SU-DHL-6 (cell line): Measurements from ENCODE around the gene RBP4.

Experiments
- H2AFZ ChIP-seq: fragments of 200-600 bp; sonication (generic); 2 replicates; pipeline ENCODE4 v1.6.1; 2014; ENCODE audit warnings: low read depth, mild to moderate bottlenecking, moderate library complexity, mixed read lengths, antibody characterized with exemption, low read length; ENCODE audit not compliant: severe bottlenecking
- H3F3A ChIP-seq: fragments of 200-600 bp; shearing (Covaris generic); 2 replicates; pipeline ENCODE4 v1.6.0; 2016; ENCODE audit warnings: antibody characterized with exemption, mild to moderate bottlenecking; ENCODE audit not compliant: insufficient read depth
- H3K27ac ChIP-seq: fragments of 200-600 bp; sonication (generic); 2 replicates; pipeline ENCODE4 v1.5.1; 2016; ENCODE audit warnings: low read depth, mild to moderate bottlenecking, low read length, moderate library complexity, mixed read lengths
- H3K27me3 ChIP-seq: fragments of 200-600 bp; sonication (generic), shearing (Covaris generic); 2 replicates; pipeline ENCODE4 v1.6.0; 2014; ENCODE audit warnings: mild to moderate bottlenecking, low read length
- H3K36me3 ChIP-seq: fragments of 200-600 bp; sonication (generic); 2 replicates; pipeline ENCODE4 v1.6.1; 2014; ENCODE audit warnings: mild to moderate bottlenecking, low read length, mixed read lengths
- H3K4me2 ChIP-seq: fragments of 300-600, 200-600 bp; shearing (Covaris generic), sonication (generic); 2 replicates; pipeline ENCODE4 v1.6.0; 2014; ENCODE audit warnings: low read length, low read depth, mild to moderate bottlenecking; ENCODE audit not compliant: poor library complexity, severe bottlenecking
- H3K4me3 ChIP-seq: fragments of 200-600 bp; sonication (generic); 2 replicates; pipeline ENCODE4 v1.5.1; 2014; ENCODE audit warnings: antibody characterized with exemption, low read length, mild to moderate bottlenecking, mixed read lengths; ENCODE audit not compliant: insufficient read depth, poor library complexity, severe bottlenecking
- H3K79me2 ChIP-seq: fragments of 200-600 bp; sonication (generic); 2 replicates; pipeline ENCODE4 v1.6.1; 2014; ENCODE audit warnings: mild to moderate bottlenecking, low read length, moderate library complexity; ENCODE audit not compliant: insufficient read depth
- H3K9ac ChIP-seq: fragments of 200-600 bp; sonication (generic); 2 replicates; pipeline ENCODE4 v1.7.0; 2014; ENCODE audit warnings: mild to moderate bottlenecking, low read length
- H3K9me2 ChIP-seq: fragments of 200-600 bp; sonication (generic); replicated peaks from 2 replicates; pipeline ENCODE4 v1.6.1; 2014; ENCODE audit warnings: low read length; ENCODE audit not compliant: insufficient read depth
- H3K9me3 ChIP-seq: fragments of 200-600 bp; sonication (generic); 2 replicates; pipeline ENCODE4 v1.6.1; 2014; ENCODE audit warnings: low read length, mixed read lengths; ENCODE audit not compliant: insufficient read depth
- H4K20me1 ChIP-seq: fragments of 200-600 bp; sonication (generic); 2 replicates; pipeline ENCODE4 v1.6.1; 2014; ENCODE audit warnings: low read depth, mild to moderate bottlenecking, antibody characterized with exemption, low read length, moderate library complexity, mixed read lengths
- CTCF ChIP-seq: fragments of 200-600 bp; sonication (generic); IDR thresholded peaks from one replicate; pipeline ENCODE4 v1.5.1; 2017; ENCODE audit warnings: antibody characterized with exemption, mild to moderate bottlenecking, low read length, moderate library complexity; ENCODE audit not compliant: insufficient read depth, poor library complexity, severe bottlenecking
- EZH2phosphoT487 ChIP-seq: fragments of 200-600 bp; sonication (generic), shearing (Covaris generic); conservative IDR thresholded peaks from 2 replicates; pipeline ENCODE4 v1.6.1; 2018; ENCODE audit warnings: mild to moderate bottlenecking, antibody characterized with exemption, low read length, moderate library complexity, mixed read lengths

Gene RBP4

GRCh38 chr10:93553482-93554315 is 47.3 kb downstream of the RBP4 start:
- Histone ChIP-seq H3K9me2 (no peaks in the 10 kb centered on the region), H3K4me3 (no peak overlapping the region), H3K9me3 (no peaks in the 10 kb centered on the region), H3K79me2 (no peaks in the 10 kb centered on the region), H3K27me3 (no peaks in the 10 kb centered on the region), H3K36me3 (no peaks in the 10 kb centered on the region), H3F3A (no peaks in the 10 kb centered on the region), H3K4me2 (no peak overlapping the region), H2AFZ (no peak overlapping the region), H4K20me1 (no peaks in the 10 kb centered on the region), H3K9ac (no peak overlapping the region), H3K27ac (no peak overlapping the region)
- no peak for TF ChIP-seq EZH2phosphoT487
- no peak for TF ChIP-seq CTCF

GRCh38 chr10:93552780-93553179 is 48.3 kb downstream of the RBP4 start:
- no peaks in the 10 kb centered on the region for H3K9me2 ChIP-seq
- H3K79me2 ChIP-seq = no peaks in the 10 kb centered on the region
- H3K27me3 ChIP-seq = no peaks in the 10 kb centered on the region
- no peak overlapping the region for H3K27ac ChIP-seq
- no peak overlapping the region for H3K9ac ChIP-seq
- no peaks in the 10 kb centered on the region for H4K20me1 ChIP-seq
- no peak overlapping the region for H3K4me3 ChIP-seq
- TF ChIP-seq EZH2phosphoT487 (no peak), CTCF (no peak)
- no peak overlapping the region for H2AFZ ChIP-seq
- H3K4me2 ChIP-seq = no peak overlapping the region
- no peaks in the 10 kb centered on the region for H3K9me3 ChIP-seq
- no peaks in the 10 kb centered on the region for H3F3A ChIP-seq
- no peaks in the 10 kb centered on the region for H3K36me3 ChIP-seq

- no peak overlapping the region for H3K9ac ChIP-seq
- H3F3A ChIP-seq = no peaks in the 10 kb centered on the region
- no peak for TF ChIP-seq CTCF
- H3K4me3 ChIP-seq = no peak overlapping the region
- no peaks in the 10 kb centered on the region for H4K20me1 ChIP-seq
- H2AFZ ChIP-seq = no peak overlapping the region
- H3K4me2 ChIP-seq = no peak overlapping the region
- H3K9me3 ChIP-seq = no peaks in the 10 kb centered on the region
- H3K27ac ChIP-seq = no peak overlapping the region
- no peaks in the 10 kb centered on the region for H3K36me3 ChIP-seq
- no peaks in the 10 kb centered on the region for H3K9me2 ChIP-seq
- no peaks in the 10 kb centered on the region for H3K79me2 ChIP-seq
- no peaks in the 10 kb centered on the region for H3K27me3 ChIP-seq
Observed at GRCh38 chr10:93550606-93551005, 50.4 kb downstream of the RBP4 start.
